Spleen (tissue), 11 donors: ENCODE measurements around the gene MCC. TPM values are rescaled to one million over a fixed set of nuclear protein-coding genes. Genes with fewer than 3 reads are reported as not detected.

Source experiments
- DNase-seq: peaks from one replicate; pipeline ENCODE4 v3.0.0-alpha.2; 2020
- H3K27ac ChIP-seq, 8 donors: fragments of 200-600 bp; sonication (generic) in 7 of 8; 1 replicate in 4 of 8; 2 replicates in 4 of 8; pipeline versions ENCODE4 v1.5.0 to v1.8.0; 2016 to 2021; ENCODE audit warnings: inconsistent platforms in 4 of 8, mild to moderate bottlenecking in 4 of 8, moderate library complexity in 1 of 8
- H3K27me3 ChIP-seq, 7 donors: fragments of 200-600 bp; sonication (generic) in 6 of 7; replicated peaks in 1 of 7; 1 replicate in 4 of 7; 2 replicates in 3 of 7; pipeline versions ENCODE4 v1.5.0 to v1.8.0; 2016 to 2021; ENCODE audit warnings: inconsistent platforms in 3 of 7, mild to moderate bottlenecking in 1 of 7
- H3K36me3 ChIP-seq, 6 donors: fragments of 200-600 bp; sonication (generic) in 5 of 6; 1 replicate in 4 of 6; 2 replicates in 2 of 6; pipeline versions ENCODE4 v1.5.0 to v1.8.0; 2016 to 2021; ENCODE audit warnings: inconsistent platforms in 2 of 6
- H3K4me1 ChIP-seq, 6 donors: fragments of 200-600 bp; sonication (generic) in 5 of 6; 1 replicate in 3 of 6; 2 replicates in 3 of 6; pipeline versions ENCODE4 v1.5.0 to v1.8.0; 2016 to 2021; ENCODE audit warnings: inconsistent platforms in 3 of 6
- H3K4me3 ChIP-seq, 8 donors: fragments of 200-600 bp; sonication (generic) in 7 of 8; 1 replicate in 4 of 8; 2 replicates in 4 of 8; pipeline versions ENCODE4 v1.5.0 to v1.8.0; 2016 to 2021; ENCODE audit warnings: inconsistent platforms in 4 of 8, mild to moderate bottlenecking in 4 of 8, moderate library complexity in 2 of 8
- H3K9me3 ChIP-seq, 8 donors: fragments of 200-600 bp; sonication (generic) in 7 of 8; 1 replicate in 4 of 8; 2 replicates in 4 of 8; pipeline versions ENCODE4 v1.5.0 to v1.8.0; 2016 to 2021; ENCODE audit warnings: inconsistent platforms in 4 of 8
- CTCF ChIP-seq, 11 experiments: fragments of 200-600 bp in 7 of 11; fragments of 450-650 bp in 4 of 11; sonication (generic) in 4 of 11; IDR thresholded peaks in 8 of 11; conservative IDR thresholded peaks in 3 of 11; 1 replicate in 7 of 11; 2 replicates in 4 of 11; pipeline versions ENCODE4 v1.4.0 to v1.8.0; 2016 to 2021; ENCODE audit warnings: antibody characterized with exemption in 11 of 11, inconsistent platforms in 4 of 11, mild to moderate bottlenecking in 1 of 11
- POLR2A ChIP-seq, 3 donors: fragments of 450-650 bp; IDR thresholded peaks; one replicate each; pipeline ENCODE4 v1.5.1; 2017; ENCODE audit warnings: antibody characterized with exemption in 3 of 3, mild to moderate bottlenecking in 1 of 3
- POLR2AphosphoS5 ChIP-seq, 3 donors: sonication (generic); formaldehyde crosslinking; IDR thresholded peaks; one replicate each; pipeline ENCODE4 v1.5.1; 2017; ENCODE audit warnings: antibody characterized with exemption in 3 of 3
- WGBS, 5 donors: extraction: QIAGEN DNeasy Blood & Tissue Kit in 3 of 5; methylation state at CpG; one replicate each; pipeline versions ENCODE4 v1.1.5 to v1.1.7; 2013 to 2018; 5-methylcytosine and 5-hydroxymethylcytosine counted together
- intact Hi-C: fragments of 100-400 bp; cut with DNase I; formaldehyde crosslinking; loops from one replicate; pipeline ENCODE4 v1.15.0; 2023; ENCODE audit warnings: low total_unique reads
- polyA plus RNA-seq, 3 donors: library from polyadenylated mRNA; stranded (reverse); fragments of 200-250 nt; gene quantifications; one replicate each; pipeline ENCODE4 v1.2.1, GENCODE V29; 2013
- total RNA-seq, 7 donors: library from RNA; depleted of rRNA in 3 of 7; stranded (reverse); fragments of >200 nt in 3 of 7; fragmentation: NEBNext Ultra II Directional in 4 of 7; extraction: Animal tissue kit (Norgen Biotek cat#: 25700) in 4 of 7; gene quantifications; one replicate each; pipeline versions ENCODE4 v1.1.0 to v1.2.1, GENCODE V29; 2016 to 2021
- donor health status: healthy with polysubstance abuse.
- donor health status: DM: no; HTN: no; CAD: no; lungs with moderate emphysema.
- donor health status: DM: no; HTN: no; CAD: no.
- donor health status: Bipolar disorder and iron deficiency.
- donor health status: healthy.
- donor health status: DM: no; HTN: no; CAD: no.
- donor health status: DM: yes; HTN: yes; CAD: no.

MCC gene
- total and polyA plus RNA-seq, 10 donors, result 1.3 to 32.8 (median 15.8) TPM

- 75 to 93% (median 87%) methylated on average over 1 of the region's 1 CpG for WGBS, 5 donors
- no peaks in the 10 kb centered on the region for H3K9me3 ChIP-seq
- no peak for DNase-seq
- H3K36me3 ChIP-seq, result peaks cover 0 to 10% (median 0%) of the 10 kb centered on the region in 6 donors
- H3K4me1 ChIP-seq, result no peaks in the 10 kb centered on the region
- TF ChIP-seq CTCF (IDR thresholded peaks at IDR 0.05 in 8 of 11, conservative IDR thresholded peaks at IDR 0.05 in 3 of 11) (no peak), POLR2A (IDR thresholded peaks at IDR 0.05) (no peak), POLR2AphosphoS5 (IDR thresholded peaks at IDR 0.05) (no peak)
- no peaks in the 10 kb centered on the region for H3K27me3 ChIP-seq
- intact Hi-C loops, result no loop called here
- H3K4me3 ChIP-seq, result no peak overlapping the region
- H3K27ac ChIP-seq, result no peak overlapping the region
Measured at GRCh38 chr5:113035096-113035495, 453.2 kb downstream of the MCC start.

- no peaks in the 10 kb centered on the region for H3K9me3 ChIP-seq
- H3K36me3 ChIP-seq, result peaks cover 0 to 9% (median 0%) of the 10 kb centered on the region in 6 donors
- no peak for DNase-seq
- no peak overlapping the region for H3K4me3 ChIP-seq
- TF ChIP-seq POLR2AphosphoS5 (IDR thresholded peaks at IDR 0.05) (no peak), POLR2A (IDR thresholded peaks at IDR 0.05) (no peak), CTCF (IDR thresholded peaks at IDR 0.05 in 8 of 11, conservative IDR thresholded peaks at IDR 0.05 in 3 of 11) (no peak)
- 93 to 97% (median 94%) methylated on average over 13 of the region's 13 CpGs for WGBS, 5 donors
- no peaks in the 10 kb centered on the region for H3K27me3 ChIP-seq
- H3K27ac ChIP-seq, result no peak overlapping the region
- intact Hi-C loops, result no loop called here
- H3K4me1 ChIP-seq, result no peaks in the 10 kb centered on the region
Measured at GRCh38 chr5:113034182-113034773, 454.0 kb downstream of the MCC start.

- Histone ChIP-seq H3K4me1 (no peaks in the 10 kb centered on the region), H3K4me3 (no peak overlapping the region), H3K27me3 (no peaks in the 10 kb centered on the region), H3K36me3 (peaks cover 0 to 35% (median 14%) of the 10 kb centered on the region in 6 donors), H3K27ac (no peak overlapping the region), H3K9me3 (no peaks in the 10 kb centered on the region)
- TF ChIP-seq POLR2AphosphoS5 (IDR thresholded peaks at IDR 0.05), result no peak
- no peak for TF ChIP-seq POLR2A (IDR thresholded peaks at IDR 0.05)
- TF ChIP-seq CTCF (IDR thresholded peaks at IDR 0.05 in 8 of 11, conservative IDR thresholded peaks at IDR 0.05 in 3 of 11), result no peak
- no peak for DNase-seq
- 78 to 97% (median 91%) methylated on average over 2 of the region's 2 CpGs for WGBS, 5 donors
- intact Hi-C loops, result no loop called here
Measured at GRCh38 chr5:113031557-113031956, 456.7 kb downstream of the MCC start.

GRCh38 chr5:113031104-113031503 lies 457.1 kb downstream of the MCC start:
- TF ChIP-seq POLR2A (IDR thresholded peaks at IDR 0.05) (no peak), POLR2AphosphoS5 (IDR thresholded peaks at IDR 0.05) (peak in 1 of 3 donors; percentile 22)
- Histone ChIP-seq H3K4me3 (no peak overlapping the region), H3K9me3 (no peaks in the 10 kb centered on the region), H3K4me1 (no peaks in the 10 kb centered on the region), H3K27ac (no peak overlapping the region), H3K27me3 (no peaks in the 10 kb centered on the region), H3K36me3 (peaks cover 0 to 35% (median 18%) of the 10 kb centered on the region in 6 donors)
- WGBS, 5 donors, result 73 to 85% (median 77%) methylated on average over 8 of the region's 8 CpGs
- DNase-seq, result no peak
- intact Hi-C loops, result no loop called here
